IMR-90 (cell line): ENCODE measurements around the gene PDCD6IP. TPM values are rescaled to one million over a fixed set of nuclear protein-coding genes. Genes with fewer than 3 reads are reported as not detected.

Experiments used
- ATAC-seq: fragments of 200-7000 bp; cut with Tn5 transposase; 2 replicates; pipeline ENCODE4 v1.9.1; 2020; ENCODE audit warnings: low read depth, mild to moderate bottlenecking, moderate library complexity
- BruUV-seq: library from RNA; stranded (reverse); fragments of 400-500 nt; replicated peaks from 2 replicates; lab custom pipeline; 2021; lab: Mats Ljungman, UMichigan
- CTCF ChIA-PET: fragments of 300-600 bp; formaldehyde crosslinking; extraction: SDS; loops from one replicate; lab custom pipeline; 2021; ENCODE audit warnings: antibody characterized with exemption; lab: Yijun Ruan, JAX
- POLR2A ChIA-PET: fragments of 300-600 bp; sonication (Branson Sonifier 250); formaldehyde crosslinking; loops from one replicate; lab custom pipeline; 2022; ENCODE audit warnings: antibody characterized with exemption; ENCODE audit not compliant: unreplicated experiment; lab: Charles Lee
- DNase-seq: peaks from one replicate; pipeline ENCODE4 v3.0.0; 2013
- H2AFZ ChIP-seq: replicated peaks from 2 replicates; pipeline ENCODE3; 2013; ENCODE audit warnings: low read length, mild to moderate bottlenecking; ENCODE audit not compliant: poor library complexity
- H2AK5ac ChIP-seq: 2 replicates; pipeline ENCODE4 v1.6.1; 2013; ENCODE audit warnings: low read depth, low read length, inconsistent platforms
- H2AK9ac ChIP-seq: replicated peaks from 2 replicates; pipeline ENCODE3; 2013; ENCODE audit warnings: mild to moderate bottlenecking, low read depth, low read length, moderate library complexity; ENCODE audit not compliant: poor library complexity
- H2BK120ac ChIP-seq: 2 replicates; pipeline ENCODE4 v1.6.1; 2013; ENCODE audit warnings: low read depth, low read length, inconsistent platforms
- H2BK15ac ChIP-seq: 3 replicates; pipeline ENCODE4 v1.6.1; 2013; ENCODE audit warnings: low read depth, low read length, inconsistent platforms
- H2BK20ac ChIP-seq: 2 replicates; pipeline ENCODE4 v1.6.1; 2013; ENCODE audit warnings: low read depth, mild to moderate bottlenecking, inconsistent platforms, low read length, moderate library complexity
- H2BK5ac ChIP-seq: 2 replicates; pipeline ENCODE4 v1.6.1; 2013; ENCODE audit warnings: mild to moderate bottlenecking, low read depth, low read length, inconsistent platforms; ENCODE audit not compliant: poor library complexity, severe bottlenecking
- H3K14ac ChIP-seq: replicated peaks from 2 replicates; pipeline ENCODE4 v1.6.1; 2013; ENCODE audit warnings: low read depth, low read length, inconsistent platforms
- H3K18ac ChIP-seq: 2 replicates; pipeline ENCODE4 v1.6.1; 2013; ENCODE audit warnings: low read depth, low read length, control low read depth
- H3K23ac ChIP-seq: 2 replicates; pipeline ENCODE4 v1.6.1; 2013; ENCODE audit warnings: low read depth, low read length, inconsistent platforms
- H3K27ac ChIP-seq: 2 replicates; pipeline ENCODE4 v1.5.1; 2013; ENCODE audit warnings: mild to moderate bottlenecking, control low read depth, low read length; ENCODE audit not compliant: insufficient read depth
- H3K27me3 ChIP-seq: 2 replicates; pipeline ENCODE4 v1.6.1; 2013; ENCODE audit warnings: low read length; ENCODE audit not compliant: control insufficient read depth, insufficient read depth
- H3K36me3 ChIP-seq: 2 replicates; pipeline ENCODE4 v1.6.1; 2013; ENCODE audit warnings: low read length, mixed read lengths; ENCODE audit not compliant: control insufficient read depth, insufficient read depth
- H3K4ac ChIP-seq: 2 replicates; pipeline ENCODE4 v1.6.1; 2013; ENCODE audit warnings: low read depth, low read length, inconsistent platforms
- H3K4me1 ChIP-seq: 2 replicates; pipeline ENCODE4 v1.6.1; 2013; ENCODE audit warnings: low read length, mixed read lengths; ENCODE audit not compliant: control insufficient read depth, insufficient read depth
- H3K4me2 ChIP-seq: 2 replicates; pipeline ENCODE4 v1.6.1; 2013; ENCODE audit warnings: low read depth, mild to moderate bottlenecking, control low read depth, low read length, moderate library complexity
- H3K4me3 ChIP-seq: 2 replicates; pipeline ENCODE4 v1.5.1; 2013; ENCODE audit warnings: low read depth, mild to moderate bottlenecking, control low read depth, low read length, moderate library complexity; ENCODE audit not compliant: insufficient read depth
- H3K56ac ChIP-seq: 2 replicates; pipeline ENCODE4 v1.6.1; 2013; ENCODE audit warnings: low read length, inconsistent platforms; ENCODE audit not compliant: insufficient read depth; ENCODE audit errors: extremely low read depth
- H3K79me1 ChIP-seq, 2 experiments: 2 replicates each; pipeline ENCODE4 v1.6.1; 2013; ENCODE audit warnings: low read length in 2 of 2, inconsistent platforms in 1 of 2, low read depth in 1 of 2
- H3K9ac ChIP-seq: 2 replicates; pipeline ENCODE4 v1.6.1; 2013; ENCODE audit warnings: low read depth, low read length, control low read depth
- H3K9me1 ChIP-seq: 2 replicates; pipeline ENCODE4 v1.6.1; 2013; ENCODE audit warnings: low read length, inconsistent platforms; ENCODE audit not compliant: insufficient read depth
- H3K9me3 ChIP-seq: 2 replicates; pipeline ENCODE4 v1.6.1; 2013; ENCODE audit warnings: low read length; ENCODE audit not compliant: control insufficient read depth, insufficient read depth
- H4K20me1 ChIP-seq: 2 replicates; pipeline ENCODE4 v1.6.1; 2013; ENCODE audit warnings: low read length, inconsistent platforms; ENCODE audit not compliant: insufficient read depth
- H4K5ac ChIP-seq: 2 replicates; pipeline ENCODE4 v1.6.1; 2013; ENCODE audit warnings: mild to moderate bottlenecking, low read depth, low read length, control low read depth
- H4K8ac ChIP-seq, 2 experiments: 2 replicates each; pipeline ENCODE4 v1.6.1; 2013; ENCODE audit warnings: low read depth in 2 of 2, low read length in 2 of 2, control low read depth in 1 of 2, inconsistent platforms in 1 of 2
- H4K91ac ChIP-seq: 2 replicates; pipeline ENCODE4 v1.6.1; 2013; ENCODE audit warnings: low read depth, low read length, inconsistent platforms; ENCODE audit not compliant: insufficient read depth
- ELK1 ChIP-seq: fragments of 150-350 bp; IDR thresholded peaks from 2 replicates; pipeline ENCODE4 v1.6.1; 2016; ENCODE audit warnings: low read depth, mild to moderate bottlenecking, low read length, moderate library complexity, borderline replicate concordance
- MAFK ChIP-seq: IDR thresholded peaks from 2 replicates; pipeline ENCODE4 v1.6.1; 2012; ENCODE audit warnings: low read depth, low read length, improper control_type of control experiment
- POLR2A ChIP-seq: IDR thresholded peaks from 2 replicates; pipeline ENCODE4 v1.6.1; 2012; ENCODE audit warnings: mild to moderate bottlenecking, low read depth, low read length
- RCOR1 ChIP-seq: IDR thresholded peaks from 2 replicates; pipeline ENCODE4 v1.6.1; 2012; ENCODE audit warnings: mild to moderate bottlenecking, low read length, improper control_type of control experiment; ENCODE audit not compliant: insufficient replicate concordance
- RFX5 ChIP-seq: IDR thresholded peaks from 2 replicates; pipeline ENCODE4 v1.8.0; 2012; ENCODE audit warnings: low read depth, mild to moderate bottlenecking, low read length, moderate library complexity
- WGBS, 2 experiments: methylation state at CpG; one replicate each; pipeline versions ENCODE4 v1.1.5 to v1.1.7; 2013; ENCODE audit warnings: missing lambda C conversion rate in 2 of 2; ENCODE audit not compliant: insufficient read length in 1 of 2; ENCODE audit errors: extremely low coverage in 2 of 2; 5-methylcytosine and 5-hydroxymethylcytosine counted together
- dilution Hi-C: fragments of 300-500 bp; cut with HindIII; formaldehyde crosslinking; loops from one replicate; pipeline ENCODE4 v1.14.3; 2018; ENCODE audit warnings: low sequenced_read_pairs; ENCODE audit not compliant: unreplicated experiment
- in situ Hi-C: fragments of 300-500 bp; cut with MboI; formaldehyde crosslinking; loops from 3 replicates; pipeline ENCODE4 v1.14.3; 2019; ENCODE audit warnings: low sequenced_read_pairs, inconsistent platforms, mixed read lengths
- intact Hi-C: fragments of 100-400 bp; cut with micrococcal nuclease; formaldehyde crosslinking; loops from 2 replicates; pipeline ENCODE4 v1.10.0; 2022
- polyA plus RNA-seq, 3 experiments: library from polyadenylated mRNA; depleted of rRNA; stranded (reverse); fragments of >200 nt; gene quantifications; 2 replicates each; pipeline ENCODE4 v1.2.3, GENCODE V29; 2012; ENCODE audit warnings: low replicate concordance in 1 of 3
- total RNA-seq: library from RNA; depleted of rRNA; stranded (reverse); fragments of >200 nt; gene quantifications from 2 replicates; pipeline ENCODE4 v1.2.3, GENCODE V29; 2012
- TF ChIP-seq, protein P1 (sequence below): fragments of 150-350 bp; IDR thresholded peaks from 2 replicates; pipeline ENCODE4 v1.6.1; 2017; ENCODE audit warnings: mild to moderate bottlenecking, antibody characterized with exemption, low read length, low read depth

The PDCD6IP gene
- total and polyA plus RNA-seq, 2 of the 4 experiments (the other 2 are of a cell fraction): 68.1 to 78.3 TPM

DNA sequence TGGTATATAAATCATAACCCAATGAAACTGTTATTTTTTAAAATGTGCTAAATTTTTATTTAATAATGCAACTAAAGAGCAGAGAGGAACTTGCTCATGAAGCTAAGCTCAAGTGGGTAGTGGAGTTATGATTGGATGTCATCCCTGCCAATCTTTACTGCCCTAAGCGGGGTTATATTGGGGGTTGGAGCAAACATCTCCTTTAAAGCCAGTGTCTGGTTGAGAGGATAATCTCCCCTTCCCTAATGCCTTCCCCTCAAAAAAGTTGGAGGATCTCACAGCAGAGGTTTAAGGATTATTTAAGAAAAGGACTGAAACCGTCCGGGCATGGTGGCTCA is 48.2 kb upstream of the PDCD6IP start:
- peaks cover 2% of the 10 kb centered on the region; the same call in 1 of the 2 replicates for H3K4me1 ChIP-seq
- peaks cover 4% of the 10 kb centered on the region; the same call in 1 of the 2 replicates for H3K9me3 ChIP-seq
- H4K5ac ChIP-seq: no peak overlapping the region
- H3K14ac ChIP-seq: no peak overlapping the region
- no peak for DNase-seq
- no peak overlapping the region for H4K91ac ChIP-seq
- WGBS, 2 experiments: no CpG with 5 or more reads among the region's 3 CpGs
- no peaks in the 10 kb centered on the region for H3K79me1 ChIP-seq
- no peaks in the 10 kb centered on the region for H4K20me1 ChIP-seq
- no peaks in the 10 kb centered on the region for H3K36me3 ChIP-seq
- ChIA-PET CTCF (no interaction called here), POLR2A (no interaction called here)
- no peak overlapping the region for H3K9ac ChIP-seq
- ATAC-seq: no peak
- no peak overlapping the region; the same call in 2 of the 3 replicates for H2BK15ac ChIP-seq
- H2BK5ac ChIP-seq: no peak overlapping the region
- no peak overlapping the region for H2AFZ ChIP-seq
- no peak overlapping the region for H2BK20ac ChIP-seq
- intact Hi-C loops (no loop called here), dilution Hi-C loops (no loop called here), in situ Hi-C loops (no loop called here)
- no peak overlapping the region for H3K4me3 ChIP-seq
- no peak overlapping the region for H4K8ac ChIP-seq
- H3K23ac ChIP-seq: no peak overlapping the region
- no peak overlapping the region for H2BK120ac ChIP-seq
- no peak overlapping the region for H3K56ac ChIP-seq
- no peak overlapping the region for H3K27ac ChIP-seq
- no peak overlapping the region for H3K4me2 ChIP-seq
- H3K27me3 ChIP-seq: no peaks in the 10 kb centered on the region
- no peak overlapping the region for H2AK9ac ChIP-seq
- H2AK5ac ChIP-seq: no peak overlapping the region
- TF ChIP-seq RCOR1: no peak
- TF ChIP-seq, protein P1, sequence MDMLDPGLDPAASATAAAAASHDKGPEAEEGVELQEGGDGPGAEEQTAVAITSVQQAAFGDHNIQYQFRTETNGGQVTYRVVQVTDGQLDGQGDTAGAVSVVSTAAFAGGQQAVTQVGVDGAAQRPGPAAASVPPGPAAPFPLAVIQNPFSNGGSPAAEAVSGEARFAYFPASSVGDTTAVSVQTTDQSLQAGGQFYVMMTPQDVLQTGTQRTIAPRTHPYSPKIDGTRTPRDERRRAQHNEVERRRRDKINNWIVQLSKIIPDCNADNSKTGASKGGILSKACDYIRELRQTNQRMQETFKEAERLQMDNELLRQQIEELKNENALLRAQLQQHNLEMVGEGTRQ: no peak
- no peak for TF ChIP-seq POLR2A
- no peak for TF ChIP-seq ELK1
- no peak for TF ChIP-seq RFX5
- TF ChIP-seq MAFK: no peak
- no TSS peak for BruUV-seq
- peak overlapping the region; percentile 36; the same call in 1 of the 2 replicates for H3K18ac ChIP-seq
- H3K9me1 ChIP-seq: no peaks in the 10 kb centered on the region
- H3K4ac ChIP-seq: no peak overlapping the region
